HepG2 (cell line): ENCODE data around the gene FGGY.

ENCODE experiments used
- ARID5B ChIP-seq: IDR thresholded peaks from 2 replicates; pipeline ENCODE4 v1.4.0; 2020; ENCODE audit warnings: mild to moderate bottlenecking, missing genetic modification reagents
- CHD4 ChIP-seq: fragments of 200-600 bp; sonication (generic); IDR thresholded peaks from 2 replicates; pipeline ENCODE4 v1.7.0; 2017; ENCODE audit warnings: mild to moderate bottlenecking, low read length, borderline replicate concordance
- ERF ChIP-seq: IDR thresholded peaks from 2 replicates; pipeline ENCODE4 v1.6.1; 2018; ENCODE audit warnings: missing biosample characterization, missing genetic modification reagents
- TFDP1 ChIP-seq: IDR thresholded peaks from 2 replicates; pipeline ENCODE4 v1.6.1; 2016; ENCODE audit warnings: missing compliant biosample characterization, missing genetic modification reagents, borderline replicate concordance
- ZBTB8A ChIP-seq: sonication (generic); formaldehyde crosslinking; IDR thresholded peaks from 2 replicates; pipeline ENCODE4 v1.4.0; 2020; ENCODE audit warnings: mild to moderate bottlenecking, low read depth, missing genetic modification reagents, borderline replicate concordance
- ZNF577 ChIP-seq: sonication (generic); formaldehyde crosslinking; IDR thresholded peaks from 2 replicates; pipeline ENCODE4 v1.4.0; 2020; ENCODE audit warnings: mild to moderate bottlenecking, low read depth, missing genetic modification reagents, borderline replicate concordance

- TF ChIP-seq TFDP1 (CRISPR knock-in tag) (no peak), ERF (CRISPR knock-in tag) (0 out of 2 replicates have a peak, but pooled peaks have one; percentile 23), ZBTB8A (no peak), ARID5B (CRISPR knock-in tag) (no peak; the same call in 1 of the 2 replicates), ZNF577 (CRISPR knock-in tag) (no peak), CHD4 (no peak)
Observed at GRCh38 chr1:59560807-59561450, 264.0 kb downstream of the FGGY start.
